GM12872 (cell line): ENCODE results near the gene PRDM11.

Experiments used
- TF ChIP-seq, protein P1 (sequence below): IDR thresholded peaks from 3 replicates; pipeline ENCODE4 v1.5.1; 2011; ENCODE audit warnings: low read depth, mild to moderate bottlenecking, low read length, moderate library complexity; ENCODE audit not compliant: insufficient read depth

PRDM11 gene

DNA sequence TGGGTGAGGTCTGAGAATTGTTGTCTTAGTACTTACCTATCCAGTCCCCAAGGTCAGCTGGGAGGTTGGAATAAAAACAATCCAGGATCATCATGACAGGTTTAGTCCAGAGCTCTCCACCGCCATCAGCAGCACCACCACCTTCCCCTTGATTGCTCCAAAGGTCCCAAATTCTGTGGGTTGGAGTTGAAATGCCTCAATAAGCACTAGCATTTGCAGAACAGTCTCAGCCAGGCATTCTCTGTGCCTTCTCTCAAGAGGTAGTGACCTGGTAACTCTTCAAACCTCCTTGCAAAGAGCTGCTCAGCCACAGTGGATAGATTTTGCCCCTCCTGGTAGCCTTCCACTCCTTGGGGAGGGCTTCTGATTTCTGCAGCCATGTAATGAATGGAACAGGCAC is 69.6 kb downstream of the PRDM11 start:
- TF ChIP-seq, protein P1, sequence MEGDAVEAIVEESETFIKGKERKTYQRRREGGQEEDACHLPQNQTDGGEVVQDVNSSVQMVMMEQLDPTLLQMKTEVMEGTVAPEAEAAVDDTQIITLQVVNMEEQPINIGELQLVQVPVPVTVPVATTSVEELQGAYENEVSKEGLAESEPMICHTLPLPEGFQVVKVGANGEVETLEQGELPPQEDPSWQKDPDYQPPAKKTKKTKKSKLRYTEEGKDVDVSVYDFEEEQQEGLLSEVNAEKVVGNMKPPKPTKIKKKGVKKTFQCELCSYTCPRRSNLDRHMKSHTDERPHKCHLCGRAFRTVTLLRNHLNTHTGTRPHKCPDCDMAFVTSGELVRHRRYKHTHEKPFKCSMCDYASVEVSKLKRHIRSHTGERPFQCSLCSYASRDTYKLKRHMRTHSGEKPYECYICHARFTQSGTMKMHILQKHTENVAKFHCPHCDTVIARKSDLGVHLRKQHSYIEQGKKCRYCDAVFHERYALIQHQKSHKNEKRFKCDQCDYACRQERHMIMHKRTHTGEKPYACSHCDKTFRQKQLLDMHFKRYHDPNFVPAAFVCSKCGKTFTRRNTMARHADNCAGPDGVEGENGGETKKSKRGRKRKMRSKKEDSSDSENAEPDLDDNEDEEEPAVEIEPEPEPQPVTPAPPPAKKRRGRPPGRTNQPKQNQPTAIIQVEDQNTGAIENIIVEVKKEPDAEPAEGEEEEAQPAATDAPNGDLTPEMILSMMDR = no peak

DNA sequence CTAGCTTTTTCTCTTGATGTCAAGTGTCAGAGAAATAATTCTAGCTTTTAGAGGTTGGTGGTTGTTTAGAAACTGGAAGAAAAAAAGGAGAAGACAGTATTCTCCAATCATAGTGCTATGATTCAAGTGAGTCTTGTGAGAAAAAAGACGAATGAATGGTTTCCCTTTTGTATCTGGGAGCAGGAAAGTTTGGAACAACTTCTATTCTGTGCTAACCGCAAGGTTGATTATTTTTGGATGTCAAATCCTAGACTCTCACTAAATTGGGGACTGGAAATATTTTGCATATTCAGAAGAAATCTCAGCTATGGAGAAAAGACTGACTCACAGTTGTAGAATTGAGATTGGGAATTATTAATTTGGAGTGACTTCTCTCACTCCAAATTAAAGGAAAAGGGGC is 70.5 kb downstream of the PRDM11 start:
- TF ChIP-seq, protein P1 = no peak

DNA sequence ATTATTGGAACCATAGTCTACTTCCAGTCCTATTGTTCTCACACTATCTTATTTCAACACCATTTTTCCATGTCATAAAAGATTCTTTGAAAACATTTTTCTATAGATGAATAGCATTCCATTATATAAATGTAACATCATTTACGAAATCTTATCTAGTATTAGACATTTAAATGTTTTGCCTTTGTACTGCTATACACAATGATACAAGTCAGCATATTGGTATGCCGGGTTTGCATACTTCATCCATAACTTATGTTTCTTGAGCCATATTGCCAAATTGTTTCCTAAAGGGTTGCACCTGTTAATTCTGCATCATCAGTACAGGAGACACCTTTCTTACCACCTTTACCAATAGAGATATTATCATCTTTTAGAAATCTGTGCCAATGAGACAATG is 71.6 kb downstream of the PRDM11 start:
- TF ChIP-seq, protein P1 = no peak

DNA sequence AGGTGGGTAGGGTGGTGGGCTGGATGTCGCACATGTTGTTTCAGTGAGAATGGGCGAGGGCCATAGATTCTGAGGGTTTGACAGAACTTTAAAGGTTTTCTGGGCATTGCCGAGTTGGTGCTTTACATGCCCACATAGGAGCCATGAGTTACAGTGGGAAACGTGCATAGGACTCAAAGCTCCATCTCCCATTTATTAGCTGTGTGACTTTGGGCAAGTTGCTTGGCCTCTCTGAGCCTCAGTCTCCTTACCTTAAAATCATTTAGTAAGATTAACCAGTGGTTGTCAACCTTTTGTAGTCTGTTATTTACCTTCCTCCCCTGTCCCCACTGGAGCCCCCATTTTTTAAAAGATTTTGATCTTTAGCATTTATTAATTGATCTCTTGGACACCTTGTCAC is 72.3 kb downstream of the PRDM11 start:
- TF ChIP-seq, protein P1 = no peak

DNA sequence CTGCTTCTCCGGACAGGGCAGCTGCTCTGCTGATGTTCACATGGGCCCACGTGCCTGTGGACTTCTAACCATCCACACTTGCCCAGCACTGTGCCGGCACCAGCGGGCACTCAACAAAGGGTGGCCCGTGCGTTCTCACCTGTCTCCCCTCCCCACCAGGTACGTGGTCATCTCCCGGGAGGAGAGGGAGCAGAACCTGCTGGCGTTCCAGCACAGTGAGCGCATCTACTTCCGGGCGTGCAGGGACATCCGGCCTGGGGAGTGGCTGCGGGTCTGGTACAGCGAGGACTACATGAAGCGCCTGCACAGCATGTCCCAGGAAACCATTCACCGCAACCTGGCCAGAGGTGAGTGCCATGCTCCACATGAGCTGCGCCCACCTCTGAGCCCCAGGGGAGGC is 73.0 kb downstream of the PRDM11 start:
- TF ChIP-seq, protein P1 = no peak

DNA sequence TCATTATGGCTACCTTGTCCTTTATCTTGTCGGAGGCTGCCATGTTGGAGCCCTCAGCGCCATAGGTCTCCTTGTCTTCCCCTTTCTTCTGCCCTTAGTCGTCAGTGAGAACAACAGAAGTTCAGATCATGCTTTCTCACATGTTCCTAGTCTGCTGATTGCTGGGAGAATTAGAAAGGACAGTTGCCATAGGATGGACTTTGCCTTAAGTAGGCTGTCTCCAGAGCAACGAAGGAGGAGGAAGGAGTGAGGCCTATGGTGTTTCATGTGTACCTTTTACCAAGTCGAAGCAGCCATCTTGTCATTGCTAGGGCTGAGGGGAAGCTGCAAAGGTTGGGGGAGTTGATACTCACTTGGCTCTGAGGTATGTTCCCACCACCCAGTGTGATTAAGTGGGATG is 77.1 kb downstream of the PRDM11 start:
- TF ChIP-seq, protein P1 = no peak

DNA sequence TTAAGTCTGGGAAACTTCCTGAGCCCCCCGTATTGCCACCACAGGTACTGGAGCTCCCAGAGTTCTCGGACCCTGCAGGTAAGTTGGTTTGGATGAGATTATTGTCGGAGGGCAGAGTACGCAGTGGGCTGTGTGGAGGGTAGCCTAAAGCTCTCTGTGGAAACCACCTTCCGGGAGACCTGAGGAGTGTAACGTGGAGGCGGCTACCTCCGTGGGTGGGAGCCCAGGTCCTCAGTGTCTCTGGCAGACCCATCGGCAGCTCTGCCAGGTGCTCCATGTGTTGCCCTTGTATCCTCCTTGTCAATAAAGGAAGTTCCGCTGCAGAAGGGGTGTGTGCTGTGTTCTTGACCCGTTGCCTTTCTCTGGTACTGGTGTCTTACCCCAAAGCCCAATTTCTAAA is 78.3 kb downstream of the PRDM11 start:
- TF ChIP-seq, protein P1 = no peak

DNA sequence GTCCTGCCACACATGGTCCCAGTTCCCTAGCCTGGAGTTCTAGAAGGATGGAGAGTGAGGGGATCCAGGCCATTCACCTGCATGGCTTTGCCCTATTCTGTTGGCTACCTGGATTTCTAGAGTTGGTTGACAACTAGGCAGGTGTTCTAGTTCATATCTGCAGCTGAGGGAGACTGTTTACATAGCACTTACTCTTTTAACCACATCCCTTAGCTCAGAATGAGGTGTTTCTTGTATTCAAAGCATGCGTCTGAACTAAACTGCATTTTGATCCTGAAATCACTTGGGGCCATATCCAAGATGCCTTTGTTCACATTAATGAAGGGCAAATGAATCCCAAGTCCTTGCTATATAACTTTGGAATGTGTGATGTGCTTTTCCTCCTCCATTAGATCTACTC is 78.8 kb downstream of the PRDM11 start:
- TF ChIP-seq, protein P1 = no peak
